HG02588 (cell line): Measurements from ENCODE around the gene ZNF519.
"Not testable (repeated sequence)": the region's sequence is repeated elsewhere in the genome, so short reads cannot be mapped to it uniquely, and the experiment has no call there.

ENCODE experiments used
- ATAC-seq: cut with Tn5 transposase; IDR thresholded peaks from one replicate; pipeline ENCODE4 v1.9.1; 2021; ENCODE audit warnings: mild to moderate bottlenecking, moderate library complexity; ENCODE audit not compliant: unreplicated experiment

The ZNF519 gene

DNA sequence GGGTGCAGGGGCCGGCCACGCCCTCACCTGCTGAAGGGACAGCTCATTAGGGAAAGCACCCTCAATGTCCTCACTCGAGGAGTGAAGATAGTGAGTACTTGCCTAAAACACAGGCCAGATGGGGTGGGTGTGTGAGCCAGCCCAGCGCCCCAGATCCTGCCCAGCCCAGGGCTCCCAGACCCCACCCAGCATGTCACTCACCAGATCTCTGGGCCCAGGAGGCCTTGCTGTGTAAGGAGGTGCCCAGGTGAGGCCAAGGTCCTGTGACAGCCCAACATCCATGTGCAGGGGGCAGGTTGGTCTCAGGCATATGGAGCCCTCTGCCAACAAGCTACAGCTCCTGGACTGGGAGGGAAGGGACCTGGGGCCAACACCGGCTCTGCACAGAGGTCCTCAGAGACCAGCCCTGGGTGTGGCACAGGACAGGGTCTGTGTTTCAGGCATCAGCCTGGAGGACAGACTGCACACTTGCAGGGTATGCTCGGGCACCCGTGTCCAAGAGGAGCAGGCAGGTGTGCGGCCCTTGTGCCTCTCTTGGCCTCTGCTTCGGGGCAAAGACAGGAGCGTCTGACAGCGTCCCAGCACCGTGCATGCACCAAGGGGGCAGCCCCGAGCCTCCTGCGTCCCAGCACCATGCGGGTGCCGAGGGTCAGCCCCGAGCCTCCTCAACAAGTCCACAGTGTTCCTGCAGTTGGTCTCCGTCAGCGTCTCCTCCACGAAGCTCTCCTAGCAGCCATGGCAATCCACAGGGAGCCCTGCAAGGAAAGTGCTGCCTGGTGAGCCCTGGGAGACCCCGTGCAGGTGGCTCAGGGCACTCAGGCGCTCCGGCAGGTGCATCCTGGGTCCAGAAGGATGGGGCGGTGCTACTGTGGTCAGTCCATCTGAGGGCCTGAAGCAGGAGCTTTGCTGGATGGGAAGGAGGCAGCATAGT lies 16.0 kb upstream of the ZNF519 start:
- not testable (repeated sequence) for ATAC-seq

DNA sequence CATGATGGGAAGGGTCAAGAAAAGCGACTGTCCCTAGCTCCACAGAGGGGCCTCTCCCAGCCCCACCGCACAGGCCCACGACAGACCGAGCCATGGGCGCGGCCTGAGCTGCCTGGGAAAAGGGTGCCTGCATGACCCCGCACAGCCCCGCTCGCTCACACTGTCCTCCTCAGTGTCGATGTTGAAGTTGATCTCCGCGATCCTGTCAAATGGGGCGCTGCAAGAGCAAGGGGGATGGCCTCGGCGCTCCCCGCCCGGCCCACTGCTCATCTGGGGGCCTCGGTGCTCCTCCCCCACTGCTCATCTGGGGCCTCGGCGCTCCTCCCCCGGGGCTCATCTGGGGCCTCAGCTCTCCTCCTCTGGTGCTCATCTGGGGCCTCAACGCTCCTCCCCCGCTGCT lies 14.5 kb upstream of the ZNF519 start:
- not testable (repeated sequence) for ATAC-seq

DNA sequence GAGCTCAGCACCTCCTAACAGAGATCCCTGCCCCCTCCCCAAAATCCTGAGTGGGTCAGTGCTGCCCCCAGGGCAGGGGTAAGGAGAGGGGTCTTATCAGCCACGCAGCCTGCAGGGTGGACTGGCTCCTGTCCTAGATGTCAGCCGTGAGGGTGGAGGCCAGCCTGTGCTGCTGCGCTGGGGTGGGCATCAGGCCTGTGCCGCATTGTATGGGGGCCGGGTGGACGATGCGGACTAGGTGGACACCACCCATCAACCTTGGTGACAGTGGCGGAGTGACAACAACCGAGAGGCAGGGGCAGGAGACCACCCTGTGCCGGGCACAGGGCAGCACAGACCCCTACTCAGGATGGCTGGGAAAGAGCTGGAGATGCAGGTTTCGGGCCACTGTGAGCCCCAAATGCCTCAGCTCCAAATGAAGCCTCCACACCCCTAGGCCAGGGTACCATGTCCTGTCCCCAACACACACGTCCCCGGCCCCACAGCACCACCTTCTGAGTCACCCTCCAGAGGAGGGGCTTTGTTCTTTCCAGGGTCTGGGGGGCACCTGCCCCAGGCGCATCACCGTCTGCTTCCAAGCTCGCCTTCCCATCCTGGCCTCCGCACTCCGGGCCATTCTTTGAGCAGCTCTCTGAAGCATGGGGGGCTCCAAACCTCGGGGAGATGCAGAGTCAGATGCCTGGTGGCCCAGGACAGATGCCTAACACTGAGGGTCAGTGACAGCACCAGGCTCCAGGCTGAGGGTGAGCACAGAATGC lies 13.5 kb upstream of the ZNF519 start:
- not testable (repeated sequence) for ATAC-seq

DNA sequence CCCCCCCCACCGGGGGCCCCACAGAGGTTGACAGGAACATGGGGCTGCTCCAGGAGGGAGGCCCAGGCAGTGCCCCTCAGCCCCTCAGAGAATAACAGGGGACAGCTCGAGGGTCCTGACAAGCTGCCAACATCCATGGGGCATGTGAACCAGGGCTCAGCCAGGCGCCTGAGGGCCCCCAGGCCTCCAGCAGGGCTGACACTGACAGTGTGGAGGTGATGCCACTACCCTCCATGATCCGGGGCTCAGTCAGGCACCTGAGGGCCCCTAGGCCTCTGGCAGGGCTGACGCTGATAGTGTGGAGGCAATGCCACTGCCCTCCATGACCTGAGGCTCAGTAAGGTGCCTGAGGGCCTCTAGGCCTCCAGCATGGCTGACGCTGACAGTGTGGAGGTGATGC lies 12.8 kb upstream of the ZNF519 start:
- ATAC-seq: not testable (repeated sequence)

DNA sequence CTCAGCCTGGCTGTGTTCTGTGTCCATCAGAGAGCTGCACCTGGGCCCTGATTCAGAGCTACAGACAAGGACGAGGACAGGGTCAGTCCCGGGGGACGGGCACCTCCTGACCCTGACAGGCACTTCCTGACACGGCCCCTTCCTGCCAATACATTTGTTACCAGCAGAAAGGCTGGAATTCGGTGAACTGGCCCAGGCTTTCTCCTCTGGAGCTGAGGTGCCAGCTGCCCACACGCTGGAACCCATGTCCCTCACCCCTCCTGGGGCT lies 12.3 kb upstream of the ZNF519 start:
- no peak for ATAC-seq

DNA sequence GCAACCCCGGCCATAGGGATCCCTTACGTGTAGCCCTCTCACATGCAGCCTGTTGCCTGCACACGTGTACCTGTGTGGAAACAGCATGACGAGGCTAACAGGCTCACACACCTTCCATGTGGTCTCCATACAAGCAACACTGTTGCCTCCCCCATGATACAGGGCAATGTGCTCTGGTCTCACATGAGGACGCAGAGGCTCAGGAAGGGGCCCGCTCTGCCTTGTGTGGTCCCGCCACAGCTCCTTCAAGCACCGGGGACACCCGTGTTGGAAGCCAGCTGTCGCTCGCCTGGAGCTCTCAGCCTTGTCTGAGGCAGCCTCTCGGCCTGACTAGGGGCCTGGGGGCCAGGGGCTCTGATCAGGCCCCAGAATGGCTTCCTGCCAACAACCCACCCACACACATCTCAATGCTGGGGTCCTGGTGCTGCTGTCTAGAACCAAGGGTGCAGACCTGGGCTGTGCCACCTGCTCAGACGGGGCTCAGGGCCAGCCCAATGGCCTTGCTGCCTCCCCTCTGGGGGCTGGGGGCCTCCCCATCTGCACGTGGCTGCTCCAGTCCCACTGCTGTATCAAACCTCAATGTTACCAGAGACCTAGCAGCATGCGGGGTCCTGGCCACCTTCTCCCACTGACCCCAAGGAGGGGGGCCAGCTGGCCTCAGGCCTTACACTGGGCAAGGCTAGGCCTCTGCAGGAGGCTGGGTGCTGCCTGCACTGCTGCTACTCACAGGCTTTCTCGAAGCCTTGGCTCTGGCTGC lies 11.8 kb upstream of the ZNF519 start:
- not testable (repeated sequence) for ATAC-seq

DNA sequence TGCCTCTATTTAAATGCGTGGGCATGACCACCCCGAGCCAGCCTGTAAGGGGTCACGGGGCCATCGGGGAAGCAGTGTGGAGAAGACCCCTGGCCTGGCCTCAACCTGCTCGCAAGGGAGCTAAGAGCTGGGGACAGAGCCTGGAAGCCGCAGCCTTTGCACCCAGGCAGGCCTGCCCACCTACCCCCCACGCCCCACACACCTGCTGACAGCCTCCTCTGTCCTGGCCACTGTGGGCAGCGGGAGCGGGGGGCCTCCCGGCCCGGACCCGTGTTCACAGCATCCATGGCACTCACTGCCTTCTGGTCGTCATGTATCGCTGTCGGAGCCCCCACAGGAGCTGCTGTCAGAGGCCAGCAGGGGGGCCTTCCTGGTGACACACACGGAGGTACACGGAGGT lies 11.2 kb upstream of the ZNF519 start:
- not testable (repeated sequence) for ATAC-seq

DNA sequence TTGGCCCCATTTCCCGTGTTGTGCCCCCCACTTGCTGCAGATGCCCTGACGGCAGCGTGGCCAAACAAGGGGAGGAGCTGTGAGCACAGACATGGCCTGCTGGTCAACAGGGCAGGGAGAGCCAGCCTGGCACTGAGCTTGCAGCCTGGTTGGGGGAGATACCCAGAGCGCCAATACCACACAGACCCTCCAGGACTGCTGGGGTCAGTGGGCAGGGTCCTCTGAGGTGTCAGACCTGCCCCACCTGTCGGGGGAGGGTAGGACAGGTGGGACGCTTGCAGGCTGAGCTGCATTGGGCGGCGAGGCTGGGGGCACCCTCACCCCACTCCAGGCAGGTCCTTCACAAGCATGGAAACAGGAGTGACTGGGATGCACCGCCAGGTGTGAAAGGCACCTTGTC lies 9.9 kb upstream of the ZNF519 start:
- ATAC-seq: not testable (repeated sequence)

DNA sequence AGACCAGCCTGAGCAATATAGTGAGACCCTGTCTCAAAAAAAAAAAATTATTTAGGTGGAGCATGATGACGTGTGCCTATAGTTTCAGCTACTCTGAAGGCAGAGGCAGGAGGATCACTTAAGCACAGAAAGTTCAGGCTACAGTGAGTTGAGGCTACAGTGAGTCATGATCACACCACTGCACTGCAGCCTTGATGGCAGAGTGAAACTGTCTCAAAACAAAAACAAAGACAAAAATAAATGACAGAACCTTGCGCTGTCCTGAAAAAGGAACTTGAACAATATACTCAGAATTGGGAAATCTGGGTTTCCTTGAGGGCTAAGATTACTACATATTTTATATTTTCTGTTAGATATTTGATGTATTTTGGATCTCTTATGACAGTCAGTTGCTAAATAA lies 7.3 kb upstream of the ZNF519 start:
- not testable (repeated sequence) for ATAC-seq

DNA sequence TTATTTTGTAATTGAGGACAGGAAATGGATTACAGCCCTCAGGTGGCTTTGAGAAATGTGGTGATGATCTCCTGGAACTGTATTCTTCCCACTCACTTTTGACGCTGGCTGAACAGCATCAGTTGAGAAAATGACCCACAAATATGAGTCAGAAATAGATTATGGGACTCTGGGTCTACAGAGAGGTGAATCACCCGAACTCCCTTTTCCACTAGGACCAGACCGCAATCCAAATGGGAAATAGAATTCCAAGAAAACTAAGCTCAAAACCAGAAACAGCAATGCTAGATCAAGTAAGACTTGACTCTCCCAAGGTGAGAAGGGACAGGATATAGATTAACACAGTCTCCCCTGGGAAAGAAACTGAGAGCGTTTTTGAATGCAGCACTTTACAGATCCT lies 5.7 kb upstream of the ZNF519 start:
- not testable (repeated sequence) for ATAC-seq

DNA sequence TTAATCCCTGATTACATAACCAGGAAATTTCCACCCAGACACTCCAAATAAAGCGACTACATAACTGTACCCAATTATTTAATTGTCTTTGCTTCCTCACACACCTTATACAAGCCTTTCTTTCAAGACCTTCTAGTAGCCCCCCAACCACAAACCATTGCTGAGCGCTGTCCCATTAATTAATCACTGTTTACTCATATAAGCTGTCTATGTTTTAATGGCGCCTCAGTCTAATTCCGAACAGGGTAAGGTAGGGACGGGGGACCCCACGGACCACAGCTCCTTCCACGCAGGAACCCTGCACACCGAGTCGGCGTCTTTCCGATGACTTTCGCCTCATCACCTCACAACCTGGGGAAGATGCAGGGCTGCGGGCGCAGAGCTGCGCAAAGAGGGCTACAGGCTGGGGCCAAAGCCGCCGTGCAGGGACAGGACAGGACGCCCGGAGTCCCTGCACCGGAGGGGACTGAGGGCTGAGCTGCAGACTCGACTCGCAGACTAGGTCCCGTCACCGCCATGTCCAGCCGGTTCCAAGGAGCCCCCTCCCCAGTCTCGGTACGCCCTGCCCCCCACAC lies 452 bp downstream of the ZNF519 start:
- peak; percentile 5 for ATAC-seq

DNA sequence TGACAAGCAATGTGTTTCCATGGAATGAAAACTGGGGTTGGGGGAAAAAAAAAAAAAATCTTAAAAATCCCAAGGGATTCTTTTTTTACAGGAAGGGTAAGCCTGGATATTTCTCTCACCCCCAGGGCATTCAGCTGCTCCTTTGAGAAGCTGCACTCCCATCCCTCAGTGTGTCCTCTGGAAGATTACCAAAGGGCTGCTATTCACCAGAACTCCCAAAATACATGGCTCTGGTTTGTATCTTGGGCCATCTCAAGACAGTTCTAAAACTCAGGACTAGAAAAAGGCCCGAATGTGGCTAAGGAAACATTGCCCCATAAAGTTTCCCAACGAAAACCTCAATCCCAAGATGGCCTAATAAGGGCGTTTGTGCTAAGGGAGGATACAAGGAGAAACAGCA lies 1.4 kb downstream of the ZNF519 start:
- ATAC-seq: not testable (repeated sequence)

DNA sequence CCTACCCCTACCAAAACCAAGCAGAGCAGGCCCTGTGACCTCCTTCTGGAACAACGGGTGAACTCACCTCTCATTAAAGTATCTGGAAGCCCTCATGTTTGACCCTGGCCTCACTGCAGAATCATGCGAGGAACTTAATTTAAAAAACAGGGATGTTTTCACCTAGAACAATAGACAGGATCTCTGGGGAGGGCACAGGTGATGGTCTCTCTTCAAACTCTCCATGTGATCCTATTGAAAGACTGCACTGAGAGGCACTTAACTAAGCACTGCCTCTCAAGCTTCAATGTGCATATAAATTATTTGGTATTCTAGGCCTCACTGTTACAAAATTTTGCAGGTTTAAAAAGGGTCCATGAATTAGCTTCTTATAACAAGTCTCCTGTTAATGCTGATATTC lies 7.5 kb downstream of the ZNF519 start:
- ATAC-seq: no peak

DNA sequence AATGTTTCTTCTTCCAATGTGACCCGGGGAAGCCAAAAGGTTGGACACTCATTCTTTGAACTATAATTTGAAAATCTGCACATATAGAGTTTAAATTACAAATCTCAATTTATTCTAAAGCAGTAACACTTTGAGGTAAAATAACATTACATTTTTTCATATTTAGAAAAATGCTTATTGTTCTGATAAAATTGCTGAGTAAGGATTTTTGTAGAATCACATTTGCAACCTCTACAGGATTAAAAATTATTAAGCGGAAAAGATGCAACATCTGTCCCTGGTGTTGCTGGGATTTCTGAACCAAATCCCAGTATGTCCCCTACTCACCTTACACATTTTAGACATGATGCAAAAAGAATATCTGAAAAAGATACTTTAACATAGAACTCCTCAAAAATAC lies 10.1 kb downstream of the ZNF519 start:
- no peak for ATAC-seq

DNA sequence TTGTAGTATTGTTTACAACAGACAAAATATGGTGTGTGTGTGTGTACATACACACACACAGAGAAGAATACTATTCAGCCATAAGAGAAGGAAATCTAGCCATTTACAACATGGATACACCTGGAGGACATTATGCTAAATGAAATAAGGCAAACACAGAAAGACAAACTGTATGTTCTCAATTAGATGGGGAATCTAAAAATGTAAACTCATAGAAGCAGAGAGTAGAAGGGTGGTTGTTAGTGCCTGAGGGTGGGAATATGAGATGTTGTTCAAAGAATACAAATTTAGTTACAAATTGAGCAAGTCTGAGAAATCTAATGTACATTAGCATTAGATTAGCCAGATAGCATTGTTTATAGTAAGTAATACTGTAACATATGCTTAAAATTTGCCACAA lies 11.3 kb downstream of the ZNF519 start:
- no peak for ATAC-seq

DNA sequence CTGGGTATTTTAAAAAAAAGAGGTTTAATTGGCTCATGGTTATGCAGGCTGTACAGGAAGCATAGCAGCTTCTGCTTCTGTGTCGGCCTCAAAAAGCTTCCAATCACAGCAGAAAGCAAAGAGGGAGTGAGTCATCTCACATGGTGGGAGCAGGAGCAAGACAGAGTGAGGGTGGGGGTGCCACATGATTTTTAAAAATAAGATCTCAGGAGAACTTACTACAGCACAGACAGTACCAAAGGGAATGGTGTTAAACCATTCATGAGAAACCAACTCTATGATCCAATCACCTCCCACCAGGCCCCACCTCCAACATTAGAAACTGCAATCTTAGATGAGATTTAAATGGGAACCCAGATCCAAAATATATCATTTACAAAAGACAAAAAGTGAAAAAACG lies 14.6 kb downstream of the ZNF519 start:
- ATAC-seq: no peak

DNA sequence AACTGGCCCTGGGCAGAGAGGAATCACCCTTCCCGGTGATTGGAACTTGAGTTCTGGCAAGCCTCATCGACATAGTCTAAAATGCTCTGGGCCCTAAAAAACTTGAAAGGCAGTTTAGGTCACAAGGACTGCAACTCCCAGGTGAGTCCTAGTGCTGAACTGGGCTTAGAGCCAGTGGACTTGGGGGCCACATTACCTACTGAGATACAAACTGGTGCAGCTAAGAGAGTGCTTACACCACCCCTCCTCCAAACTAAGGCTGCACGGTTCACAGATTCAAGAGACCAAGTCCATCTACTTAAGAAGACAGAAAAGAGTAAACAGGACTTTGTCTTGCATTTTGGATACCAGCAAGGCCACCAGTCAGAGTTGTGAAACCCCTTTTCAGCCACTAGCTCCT lies 25.3 kb downstream of the ZNF519 start:
- ATAC-seq: no peak

DNA sequence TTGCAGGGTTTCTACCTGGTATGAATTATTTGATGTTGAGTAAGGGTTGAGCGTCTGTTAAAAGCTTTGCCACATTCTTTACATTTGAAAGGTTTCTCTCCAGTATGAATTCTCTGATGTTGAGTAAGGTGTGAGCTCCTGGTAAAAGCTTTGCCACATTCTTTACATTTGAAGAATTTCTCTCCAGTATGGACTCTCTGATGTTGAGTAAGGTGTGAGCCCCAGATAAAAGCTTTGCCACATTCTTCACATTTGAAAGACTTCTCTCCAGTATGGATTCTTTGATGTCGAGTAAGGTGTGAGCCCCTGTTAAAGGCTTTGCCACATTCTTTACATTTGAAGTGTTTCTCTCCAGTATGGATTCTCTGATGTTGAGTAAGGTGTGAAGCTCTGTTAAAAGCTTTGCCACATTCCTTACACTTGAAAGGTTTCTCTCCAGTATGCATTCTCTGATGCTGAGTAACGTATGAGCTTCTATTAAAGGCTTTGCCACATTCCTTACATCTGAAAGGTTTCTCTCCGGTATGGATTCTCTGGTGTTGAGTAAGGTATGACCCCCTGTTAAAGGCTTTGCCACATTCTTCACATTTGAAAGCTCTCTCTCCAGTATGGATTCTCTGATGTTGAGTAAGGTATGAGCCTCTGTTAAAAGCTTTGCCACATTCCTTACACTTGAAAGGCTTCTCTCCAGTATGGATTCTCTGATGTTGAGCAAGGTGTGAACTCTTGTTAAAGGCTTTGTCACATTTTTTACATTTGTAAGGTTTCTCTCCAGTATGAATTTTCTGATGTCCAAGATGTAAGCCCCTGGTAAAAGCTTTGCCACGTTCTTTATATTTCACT lies 27.1 kb downstream of the ZNF519 start:
- ATAC-seq: no peak

DNA sequence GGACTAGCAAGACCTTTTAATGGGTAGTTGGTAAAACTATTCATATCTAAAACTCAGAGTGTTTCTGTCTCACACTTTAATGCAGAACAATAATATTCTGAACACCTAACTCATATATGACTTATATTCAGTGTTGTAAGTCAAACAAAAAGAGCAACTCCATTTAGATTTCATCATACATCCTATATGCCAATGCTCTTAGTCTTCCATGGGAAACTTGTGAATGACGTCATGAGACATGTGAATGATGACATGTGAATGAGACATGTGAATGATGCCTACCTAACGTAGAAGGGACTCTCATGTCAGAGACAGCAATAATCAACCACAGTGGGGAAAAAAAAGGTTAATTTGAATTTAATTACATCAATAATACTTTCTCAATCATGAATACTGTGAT lies 28.0 kb downstream of the ZNF519 start:
- ATAC-seq: no peak
